Suppressor macrophage treated with lipopolysaccharide for 4 hours (primary cell): ENCODE results near the gene SNX10.
"Not testable (repeated sequence)": the region's sequence is repeated elsewhere in the genome, so short reads cannot be mapped to it uniquely, and the experiment has no call there.

Experiments used
- DNase-seq: peaks from one replicate; pipeline ENCODE4 v3.0.0-alpha.2; 2020

SNX10 gene

GRCh38 chr7:26291699-26292538 is at the start of gene SNX10:
Gene SNX10 (plus strand): TSS chr7:26291862. CDS start chr7:26346443, 54,581 bp downstream.
- peak; percentile 70 for DNase-seq

GRCh38 chr7:26245150-26245549 is 46.5 kb upstream of the SNX10 start:
- no peak for DNase-seq

GRCh38 chr7:26250239-26250638 is 41.4 kb upstream of the SNX10 start:
- no peak for DNase-seq

DNA sequence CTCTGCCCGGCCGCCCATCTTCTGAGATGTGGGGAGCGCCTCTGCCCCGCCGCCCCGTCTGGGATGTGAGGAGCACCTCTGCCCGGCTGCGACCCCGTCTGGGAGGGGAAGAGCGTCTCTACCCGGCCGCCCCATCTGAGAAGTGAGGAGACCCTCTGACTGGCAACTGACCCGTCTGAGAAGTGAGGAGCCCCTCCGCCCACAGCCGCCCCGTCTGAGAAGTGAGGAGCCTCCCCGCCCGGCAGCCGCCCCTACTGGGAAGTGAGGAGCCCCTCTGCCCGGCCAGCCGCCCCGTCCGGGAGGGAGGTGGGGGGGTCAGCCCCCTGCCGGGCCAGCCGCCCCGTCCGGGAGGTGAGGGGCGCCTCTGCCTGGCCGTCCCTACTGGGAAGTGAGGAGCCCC is 29.8 kb upstream of the SNX10 start:
- DNase-seq, result not testable (repeated sequence)

GRCh38 chr7:26265065-26265464 is 26.6 kb upstream of the SNX10 start:
- DNase-seq, result no peak

GRCh38 chr7:26265499-26266075 is 26.1 kb upstream of the SNX10 start:
- no peak for DNase-seq

DNA sequence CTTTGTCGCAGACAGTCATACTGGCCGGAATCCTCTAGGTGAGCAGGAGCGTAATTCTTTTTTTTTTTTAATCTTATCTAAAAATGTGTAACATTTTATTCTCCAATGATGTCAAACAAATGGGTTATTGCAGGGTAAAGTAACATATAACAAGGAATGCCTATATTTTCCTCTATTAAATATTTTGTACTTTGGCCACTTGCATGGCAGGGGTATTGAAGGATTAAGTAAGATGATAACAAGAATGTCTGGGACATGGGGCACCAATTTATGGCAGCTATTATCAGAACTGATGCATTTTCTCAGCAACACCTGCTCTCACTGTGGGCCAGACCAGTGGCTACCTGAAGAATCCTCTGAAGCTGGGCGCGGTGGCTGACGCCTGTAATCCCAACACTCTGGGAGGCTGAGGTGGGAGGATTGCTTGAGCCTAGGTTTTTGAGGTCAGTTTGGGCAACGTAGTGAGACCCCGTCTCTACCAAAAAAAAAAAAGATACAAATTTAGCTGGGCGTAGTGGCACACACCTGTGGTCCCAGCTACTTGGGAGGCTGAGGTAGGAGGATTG is 24.0 kb upstream of the SNX10 start:
- no peak for DNase-seq

GRCh38 chr7:26275213-26275612 is 16.4 kb upstream of the SNX10 start:
- DNase-seq, result no peak

DNA sequence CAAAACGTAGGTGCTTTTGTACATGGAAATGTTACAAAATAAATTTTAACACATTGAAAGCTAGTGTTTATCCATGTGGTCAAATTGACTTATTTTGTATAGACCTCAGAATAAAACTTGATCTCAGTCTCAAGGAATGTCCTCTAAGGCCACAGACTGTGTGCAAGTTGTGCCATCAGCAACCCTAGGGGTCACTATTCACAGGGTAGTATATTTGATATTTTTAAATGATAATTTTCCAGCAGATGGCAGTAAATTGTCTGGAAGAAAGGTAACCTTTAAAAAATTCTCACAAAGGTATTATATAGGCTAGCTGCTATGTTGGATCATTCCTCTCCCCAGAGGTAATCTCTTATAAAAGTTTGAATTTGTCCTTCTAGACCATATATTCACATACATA is 12.9 kb upstream of the SNX10 start:
- peak; percentile 68 for DNase-seq

- peak; percentile 60 for DNase-seq
Observed at GRCh38 chr7:26279405-26279804, 12.3 kb upstream of the SNX10 start.

DNA sequence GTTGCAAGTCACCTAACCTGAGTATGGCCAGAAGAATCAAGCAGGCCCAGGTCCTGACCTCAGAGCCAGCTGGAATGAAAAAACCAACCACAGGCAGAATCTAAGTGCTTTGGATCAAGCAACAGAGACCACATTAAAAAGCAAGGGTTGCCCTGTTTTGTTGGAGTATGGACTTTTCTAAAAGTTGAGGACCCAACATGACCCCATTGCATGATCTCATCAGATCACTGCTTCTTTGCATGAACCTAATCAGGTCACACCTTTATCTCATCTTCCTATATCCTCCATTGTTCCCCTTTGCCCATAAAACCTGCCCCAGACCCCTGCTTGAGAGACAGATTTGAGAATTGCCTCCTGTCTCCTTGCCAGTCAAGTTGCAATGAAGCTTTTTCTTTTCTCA is 11.6 kb upstream of the SNX10 start:
- DNase-seq, result no peak

- DNase-seq, result no peak
Observed at GRCh38 chr7:26280723-26281122, 10.9 kb upstream of the SNX10 start.

DNA sequence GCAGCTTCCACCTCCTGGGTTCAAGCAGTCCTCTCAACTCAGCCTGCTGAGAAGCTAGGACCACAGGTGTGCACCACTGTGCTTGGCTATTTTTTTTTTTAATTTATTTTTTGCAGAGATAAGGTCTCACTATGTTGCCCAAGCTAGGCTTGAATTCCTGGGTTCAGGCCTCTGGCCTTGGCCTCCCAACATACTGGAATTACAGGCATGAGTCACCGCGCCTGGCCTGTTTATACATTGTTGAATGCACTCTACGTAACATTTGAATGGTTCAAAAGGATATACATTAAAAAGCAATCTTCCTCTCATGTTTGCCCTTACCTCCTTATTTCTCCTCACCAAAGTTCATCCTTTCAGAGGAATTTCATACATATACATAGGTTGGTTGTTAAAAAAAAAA is 7.2 kb upstream of the SNX10 start:
- no peak for DNase-seq

- DNase-seq, result no peak
Observed at GRCh38 chr7:26284995-26285632, 6.5 kb upstream of the SNX10 start.

- no peak for DNase-seq
Observed at GRCh38 chr7:26286157-26286556, 5.5 kb upstream of the SNX10 start.

DNA sequence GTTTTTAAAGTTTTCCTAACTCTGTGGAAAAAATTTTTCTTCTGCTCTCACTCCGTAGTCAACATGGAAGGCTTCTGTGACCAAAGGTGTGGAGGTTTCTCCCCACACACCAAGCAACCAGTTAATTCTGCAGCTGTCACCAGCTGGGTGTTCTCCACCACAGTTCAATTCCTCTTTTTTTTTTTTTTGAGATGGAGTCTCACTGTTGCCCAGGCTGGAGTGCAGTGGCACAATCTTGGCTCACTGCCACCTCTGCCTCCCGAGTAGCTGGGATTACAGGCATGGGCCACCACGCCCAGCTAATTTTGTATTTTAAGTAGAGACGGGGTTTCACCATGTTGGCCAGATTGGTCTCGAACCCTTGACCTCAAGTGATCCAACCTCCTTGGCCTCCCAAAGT is 3.5 kb upstream of the SNX10 start:
- not testable (repeated sequence) for DNase-seq

DNA sequence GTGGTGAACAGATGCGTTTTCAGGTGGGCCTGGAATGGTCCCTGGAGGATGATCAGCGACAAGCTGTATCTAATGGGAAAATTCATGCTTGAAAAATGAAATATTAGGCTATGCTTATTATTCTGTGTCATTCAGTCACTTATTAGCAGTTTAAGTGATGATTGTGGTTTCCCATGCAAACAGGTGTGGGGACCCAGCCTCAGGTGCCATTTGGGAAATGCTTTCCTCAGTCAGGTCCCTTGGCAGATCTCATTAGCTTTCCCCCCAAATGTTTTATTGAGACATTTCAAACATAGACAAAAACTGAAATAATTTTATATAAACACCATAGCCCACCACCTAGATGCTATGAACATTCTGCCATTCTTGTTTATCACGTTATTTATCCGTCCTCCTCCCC is 411 bp upstream of the SNX10 start:
- no peak for DNase-seq

GRCh38 chr7:26292768-26293560 is 1.3 kb downstream of the SNX10 start:
- DNase-seq, result no peak

DNA sequence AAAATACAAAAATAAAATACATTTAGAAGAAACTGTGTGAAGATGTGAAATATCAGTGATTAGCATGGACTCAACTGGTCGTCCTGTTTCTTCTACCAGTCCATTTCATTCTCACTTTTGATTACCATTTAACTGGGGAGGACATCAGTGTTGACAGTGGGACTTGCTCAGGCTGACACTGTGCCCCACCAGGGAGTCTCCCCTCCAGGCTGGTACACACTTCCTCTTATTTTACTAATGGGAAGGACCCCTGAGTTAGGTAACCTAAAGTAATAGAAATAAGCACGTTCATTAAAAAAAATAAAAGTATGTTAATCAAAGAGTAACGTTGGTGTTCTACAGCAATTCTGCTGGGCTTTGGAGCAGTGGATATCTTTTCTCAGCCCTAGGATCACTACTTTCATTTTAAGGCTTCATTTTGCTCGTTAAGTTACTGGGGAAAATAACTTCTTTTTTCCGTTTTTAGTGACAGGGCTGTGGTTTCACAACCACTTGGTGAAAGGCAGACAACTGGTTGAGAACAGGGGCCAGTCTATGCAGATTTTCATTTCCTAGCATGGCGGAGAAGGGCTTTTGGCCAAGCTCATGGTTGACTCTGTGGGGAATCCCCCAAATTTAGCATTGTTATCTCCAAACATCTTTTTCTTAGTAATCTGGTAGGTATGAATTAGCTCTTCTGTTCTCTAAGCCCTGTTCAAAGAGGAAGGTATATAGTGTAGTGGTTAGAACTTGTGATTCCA is 2.1 kb downstream of the SNX10 start:
- peak; percentile 87 for DNase-seq

DNA sequence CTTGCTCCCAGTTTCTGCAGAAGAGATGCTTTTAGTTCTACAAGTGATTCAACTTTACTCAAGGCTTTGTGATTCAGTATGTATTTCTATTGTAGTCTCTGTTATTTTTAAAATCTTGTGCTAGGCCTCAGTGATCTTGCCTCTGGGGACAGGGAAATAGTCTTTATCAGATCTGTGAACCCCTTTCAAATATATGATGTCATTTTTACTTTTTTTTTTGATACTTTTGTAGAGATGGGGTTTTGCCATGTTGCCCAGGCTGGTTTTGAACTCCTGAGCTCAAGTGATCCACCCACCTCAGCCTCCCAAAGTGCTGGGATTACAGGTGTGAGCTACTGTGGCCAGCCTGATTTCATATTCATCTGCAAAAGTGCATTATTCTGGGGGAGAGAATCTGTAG is 3.4 kb downstream of the SNX10 start:
- no peak for DNase-seq

DNA sequence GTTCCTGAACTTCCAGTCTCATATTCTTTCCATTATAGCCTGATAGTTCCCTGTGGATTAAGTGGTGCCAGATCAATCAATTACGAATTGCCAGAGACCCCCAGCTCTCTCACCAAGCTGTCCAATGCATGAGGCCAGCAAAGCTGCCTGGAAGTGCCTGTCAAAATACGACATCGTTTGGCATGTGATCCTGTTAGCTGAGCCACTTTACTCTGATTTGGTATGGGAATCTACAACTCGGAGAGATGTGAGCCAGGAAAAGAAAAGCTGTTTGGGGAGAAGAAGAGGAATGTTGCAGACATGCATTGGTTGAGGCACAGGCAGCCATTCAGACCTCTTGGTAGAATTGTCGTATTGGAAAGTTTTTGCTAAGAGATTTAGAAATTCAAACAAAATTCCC is 3.9 kb downstream of the SNX10 start:
- no peak for DNase-seq

- peak; percentile 52 for DNase-seq
Observed at GRCh38 chr7:26298472-26299058, 6.9 kb downstream of the SNX10 start.
